Measurements from ENCODE around the gene KBTBD8.

KBTBD8 gene

GRCh38 chr3:67015702-67016484, 17.8 kb downstream of the KBTBD8 start:
- H3K36me3 ChIP-seq (ENCODE audit: insufficient read depth, low read length): no peaks in the 10 kb centered on the region; the same call in 1 of the 2 replicates
- H2AFZ ChIP-seq (ENCODE audit: low read depth, low read length): no peak overlapping the region
- no peak overlapping the region for H3K9ac ChIP-seq (ENCODE audit: low read depth, low read length)
- H3K4me2 ChIP-seq (ENCODE audit: insufficient read depth, low read length): no peak overlapping the region
- DNase-seq (no peak), ATAC-seq (ENCODE audit: insufficient read depth, low read depth) (no peak)
- no peak overlapping the region for H3K4me3 ChIP-seq (ENCODE audit: low read depth in 1 of 2, low read length in 2 of 2)
- H4K20me1 ChIP-seq (ENCODE audit: insufficient read depth, low read length): no peaks in the 10 kb centered on the region
- H3K4me1 ChIP-seq (ENCODE audit: insufficient read depth, low read length): no peaks in the 10 kb centered on the region
- no peaks in the 10 kb centered on the region for H3K79me2 ChIP-seq (ENCODE audit: insufficient read depth, low read length)
- no peaks in the 10 kb centered on the region for H3K9me3 ChIP-seq (ENCODE audit: insufficient read depth, low read length, severe bottlenecking)
- H3K27ac ChIP-seq (ENCODE audit: low read length): no peak overlapping the region
- TF ChIP-seq, protein P1, sequence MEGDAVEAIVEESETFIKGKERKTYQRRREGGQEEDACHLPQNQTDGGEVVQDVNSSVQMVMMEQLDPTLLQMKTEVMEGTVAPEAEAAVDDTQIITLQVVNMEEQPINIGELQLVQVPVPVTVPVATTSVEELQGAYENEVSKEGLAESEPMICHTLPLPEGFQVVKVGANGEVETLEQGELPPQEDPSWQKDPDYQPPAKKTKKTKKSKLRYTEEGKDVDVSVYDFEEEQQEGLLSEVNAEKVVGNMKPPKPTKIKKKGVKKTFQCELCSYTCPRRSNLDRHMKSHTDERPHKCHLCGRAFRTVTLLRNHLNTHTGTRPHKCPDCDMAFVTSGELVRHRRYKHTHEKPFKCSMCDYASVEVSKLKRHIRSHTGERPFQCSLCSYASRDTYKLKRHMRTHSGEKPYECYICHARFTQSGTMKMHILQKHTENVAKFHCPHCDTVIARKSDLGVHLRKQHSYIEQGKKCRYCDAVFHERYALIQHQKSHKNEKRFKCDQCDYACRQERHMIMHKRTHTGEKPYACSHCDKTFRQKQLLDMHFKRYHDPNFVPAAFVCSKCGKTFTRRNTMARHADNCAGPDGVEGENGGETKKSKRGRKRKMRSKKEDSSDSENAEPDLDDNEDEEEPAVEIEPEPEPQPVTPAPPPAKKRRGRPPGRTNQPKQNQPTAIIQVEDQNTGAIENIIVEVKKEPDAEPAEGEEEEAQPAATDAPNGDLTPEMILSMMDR (IDR thresholded peaks at IDR 0.05; ENCODE audit: borderline replicate concordance, extremely low read depth, low read length, poor library complexity, severe bottlenecking): no peak
- no peak for TF ChIP-seq EZH2 (IDR thresholded peaks at IDR 0.05; ENCODE audit: borderline replicate concordance, low read depth, low read length, severe bottlenecking)
- no peaks in the 10 kb centered on the region for H3K27me3 ChIP-seq (ENCODE audit: insufficient read depth, low read length, poor library complexity)

DNA sequence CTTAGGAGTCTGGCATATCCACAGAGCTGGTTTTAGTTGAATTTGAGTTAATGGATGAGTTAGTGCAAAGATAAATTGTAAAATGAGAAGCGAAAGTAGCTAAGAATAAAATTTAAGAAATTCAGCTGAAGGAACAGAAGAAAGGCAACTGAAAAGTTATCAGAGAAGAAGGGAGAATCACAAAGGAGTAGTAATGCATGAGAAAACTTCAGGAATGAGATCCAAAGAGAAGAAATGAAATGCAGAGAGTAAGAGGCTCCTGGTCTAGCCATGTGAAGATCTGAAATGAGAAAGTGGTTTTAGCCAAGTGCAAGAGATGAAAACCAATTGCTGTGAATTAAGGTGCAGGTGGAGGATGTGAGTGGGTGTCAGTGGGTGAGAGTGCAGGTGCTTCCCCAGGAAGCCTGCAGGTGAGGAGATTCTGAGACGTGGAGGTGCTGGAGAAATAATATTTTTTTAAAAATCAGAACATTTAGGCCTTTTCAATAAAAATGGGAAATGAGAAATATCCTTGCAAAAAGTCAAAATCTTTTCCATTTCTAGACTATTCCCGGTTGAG, 18.5 kb downstream of the KBTBD8 start:
- H3K27me3 ChIP-seq (ENCODE audit: insufficient read depth, low read length, poor library complexity): no peaks in the 10 kb centered on the region
- no peak overlapping the region for H3K4me3 ChIP-seq (ENCODE audit: low read depth in 1 of 2, low read length in 2 of 2)
- H3K4me2 ChIP-seq (ENCODE audit: insufficient read depth, low read length): no peak overlapping the region
- no peaks in the 10 kb centered on the region for H3K4me1 ChIP-seq (ENCODE audit: insufficient read depth, low read length)
- H4K20me1 ChIP-seq (ENCODE audit: insufficient read depth, low read length): no peaks in the 10 kb centered on the region
- H3K36me3 ChIP-seq (ENCODE audit: insufficient read depth, low read length): no peaks in the 10 kb centered on the region; the same call in 1 of the 2 replicates
- no peak overlapping the region for H3K27ac ChIP-seq (ENCODE audit: low read length)
- H3K79me2 ChIP-seq (ENCODE audit: insufficient read depth, low read length): no peaks in the 10 kb centered on the region
- H3K9me3 ChIP-seq (ENCODE audit: insufficient read depth, low read length, severe bottlenecking): no peaks in the 10 kb centered on the region
- TF ChIP-seq EZH2 (IDR thresholded peaks at IDR 0.05; ENCODE audit: borderline replicate concordance, low read depth, low read length, severe bottlenecking): no peak
- TF ChIP-seq, protein P1 (IDR thresholded peaks at IDR 0.05; ENCODE audit: borderline replicate concordance, extremely low read depth, low read length, poor library complexity, severe bottlenecking): no peak
- H3K9ac ChIP-seq (ENCODE audit: low read depth, low read length): no peak overlapping the region
- DNase-seq (no peak), ATAC-seq (ENCODE audit: insufficient read depth, low read depth) (no peak)
- no peak overlapping the region for H2AFZ ChIP-seq (ENCODE audit: low read depth, low read length)

DNA sequence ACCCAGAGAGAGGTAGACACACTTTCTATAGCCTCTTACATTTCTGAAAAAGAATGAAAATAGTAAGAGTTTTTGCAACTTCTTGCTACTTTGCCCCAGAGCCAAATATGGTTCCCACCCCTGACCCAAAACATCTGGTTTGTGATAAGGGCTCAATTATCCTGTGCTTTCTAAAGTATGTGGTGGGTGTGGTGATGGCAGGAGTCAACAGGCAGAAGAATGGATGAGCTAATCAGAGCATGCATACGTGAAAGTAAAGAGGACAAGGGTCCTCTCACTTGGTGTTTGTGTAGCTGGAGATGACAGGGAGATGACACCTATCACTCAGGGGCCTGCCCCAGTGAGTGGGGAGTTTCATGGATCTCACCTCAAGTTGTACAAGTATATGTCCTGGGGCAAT, 19.1 kb downstream of the KBTBD8 start:
- ATAC-seq (ENCODE audit: insufficient read depth, low read depth) (no peak), DNase-seq (no peak)
- H3K27ac ChIP-seq (ENCODE audit: low read length): no peak overlapping the region

More for the DNA sequence above, 19.1 kb downstream of the KBTBD8 start:
- Histone ChIP-seq H4K20me1 (ENCODE audit: insufficient read depth, low read length) (no peaks in the 10 kb centered on the region), H3K4me3 (ENCODE audit: low read depth in 1 of 2, low read length in 2 of 2) (no peak overlapping the region), H3K79me2 (ENCODE audit: insufficient read depth, low read length) (no peaks in the 10 kb centered on the region), H3K4me2 (ENCODE audit: insufficient read depth, low read length) (no peak overlapping the region), H3K36me3 (ENCODE audit: insufficient read depth, low read length) (no peaks in the 10 kb centered on the region), H3K9ac (ENCODE audit: low read depth, low read length) (no peak overlapping the region), H3K4me1 (ENCODE audit: insufficient read depth, low read length) (no peaks in the 10 kb centered on the region), H3K27me3 (ENCODE audit: insufficient read depth, low read length, poor library complexity) (no peaks in the 10 kb centered on the region), H2AFZ (ENCODE audit: low read depth, low read length) (no peak overlapping the region), H3K9me3 (ENCODE audit: insufficient read depth, low read length, severe bottlenecking) (no peaks in the 10 kb centered on the region)
- TF ChIP-seq EZH2 (IDR thresholded peaks at IDR 0.05; ENCODE audit: borderline replicate concordance, low read depth, low read length, severe bottlenecking): no peak
- TF ChIP-seq, protein P1 (IDR thresholded peaks at IDR 0.05; ENCODE audit: borderline replicate concordance, extremely low read depth, low read length, poor library complexity, severe bottlenecking): no peak
